IMR-90 (cell line): ENCODE measurements around the gene TBX10.
"Not testable (repeated sequence)": the region's sequence is repeated elsewhere in the genome, so short reads cannot be mapped to it uniquely, and the experiment has no call there.

Source experiments
- BHLHE40 ChIP-seq: fragments of 150-350 bp; IDR thresholded peaks from 2 replicates; pipeline ENCODE4 v1.6.1; 2016; ENCODE audit warnings: mild to moderate bottlenecking, low read depth, low read length
- CEBPB ChIP-seq: IDR thresholded peaks from 2 replicates; pipeline ENCODE4 v1.6.1; 2012; ENCODE audit warnings: low read depth, low read length, improper control_type of control experiment
- FOS ChIP-seq: fragments of 150-350 bp; IDR thresholded peaks from 2 replicates; pipeline ENCODE4 v1.6.1; 2016; ENCODE audit warnings: low read depth, low read length
- MAZ ChIP-seq: IDR thresholded peaks from 2 replicates; pipeline ENCODE4 v1.6.1; 2012; ENCODE audit warnings: low read depth, mild to moderate bottlenecking, low read length, improper control_type of control experiment, moderate library complexity, borderline replicate concordance
- MXI1 ChIP-seq: IDR thresholded peaks from 2 replicates; pipeline ENCODE4 v1.6.1; 2012; ENCODE audit warnings: low read depth, mild to moderate bottlenecking, low read length, moderate library complexity, borderline replicate concordance
- NFE2L2 ChIP-seq: fragments of 150-350 bp; IDR thresholded peaks from 2 replicates; pipeline ENCODE4 v1.6.1; 2016; ENCODE audit warnings: low read depth, mild to moderate bottlenecking, low read length
- POLR2A ChIP-seq: IDR thresholded peaks from 2 replicates; pipeline ENCODE4 v1.6.1; 2012; ENCODE audit warnings: mild to moderate bottlenecking, low read depth, low read length
- RAD21 ChIP-seq: IDR thresholded peaks from 2 replicates; pipeline ENCODE4 v1.6.1; 2012; ENCODE audit warnings: low read length, improper control_type of control experiment
- RCOR1 ChIP-seq: IDR thresholded peaks from 2 replicates; pipeline ENCODE4 v1.6.1; 2012; ENCODE audit warnings: mild to moderate bottlenecking, low read length, improper control_type of control experiment; ENCODE audit not compliant: insufficient replicate concordance
- RFX5 ChIP-seq: IDR thresholded peaks from 2 replicates; pipeline ENCODE4 v1.8.0; 2012; ENCODE audit warnings: low read depth, mild to moderate bottlenecking, low read length, moderate library complexity
- SMC3 ChIP-seq: fragments of 150-350 bp; IDR thresholded peaks from 2 replicates; pipeline ENCODE4 v1.6.1; 2016; ENCODE audit warnings: low read depth, mild to moderate bottlenecking, antibody characterized with exemption, low read length, moderate library complexity
- TF ChIP-seq, protein P1 (sequence below): conservative IDR thresholded peaks from 2 replicates; pipeline ENCODE4 v1.5.1; 2012; ENCODE audit warnings: mild to moderate bottlenecking, low read depth, low read length, improper control_type of control experiment
- TF ChIP-seq, protein P2 (sequence below): fragments of 150-350 bp; IDR thresholded peaks from 2 replicates; pipeline ENCODE4 v1.6.1; 2017; ENCODE audit warnings: mild to moderate bottlenecking, antibody characterized with exemption, low read length, low read depth

- TF ChIP-seq, protein P1, sequence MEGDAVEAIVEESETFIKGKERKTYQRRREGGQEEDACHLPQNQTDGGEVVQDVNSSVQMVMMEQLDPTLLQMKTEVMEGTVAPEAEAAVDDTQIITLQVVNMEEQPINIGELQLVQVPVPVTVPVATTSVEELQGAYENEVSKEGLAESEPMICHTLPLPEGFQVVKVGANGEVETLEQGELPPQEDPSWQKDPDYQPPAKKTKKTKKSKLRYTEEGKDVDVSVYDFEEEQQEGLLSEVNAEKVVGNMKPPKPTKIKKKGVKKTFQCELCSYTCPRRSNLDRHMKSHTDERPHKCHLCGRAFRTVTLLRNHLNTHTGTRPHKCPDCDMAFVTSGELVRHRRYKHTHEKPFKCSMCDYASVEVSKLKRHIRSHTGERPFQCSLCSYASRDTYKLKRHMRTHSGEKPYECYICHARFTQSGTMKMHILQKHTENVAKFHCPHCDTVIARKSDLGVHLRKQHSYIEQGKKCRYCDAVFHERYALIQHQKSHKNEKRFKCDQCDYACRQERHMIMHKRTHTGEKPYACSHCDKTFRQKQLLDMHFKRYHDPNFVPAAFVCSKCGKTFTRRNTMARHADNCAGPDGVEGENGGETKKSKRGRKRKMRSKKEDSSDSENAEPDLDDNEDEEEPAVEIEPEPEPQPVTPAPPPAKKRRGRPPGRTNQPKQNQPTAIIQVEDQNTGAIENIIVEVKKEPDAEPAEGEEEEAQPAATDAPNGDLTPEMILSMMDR: not testable (repeated sequence)
- TF ChIP-seq SMC3, RAD21, POLR2A, MXI1, RCOR1, BHLHE40, RFX5, CEBPB, FOS, MAZ, NFE2L2: not testable (repeated sequence)
- TF ChIP-seq, protein P2, sequence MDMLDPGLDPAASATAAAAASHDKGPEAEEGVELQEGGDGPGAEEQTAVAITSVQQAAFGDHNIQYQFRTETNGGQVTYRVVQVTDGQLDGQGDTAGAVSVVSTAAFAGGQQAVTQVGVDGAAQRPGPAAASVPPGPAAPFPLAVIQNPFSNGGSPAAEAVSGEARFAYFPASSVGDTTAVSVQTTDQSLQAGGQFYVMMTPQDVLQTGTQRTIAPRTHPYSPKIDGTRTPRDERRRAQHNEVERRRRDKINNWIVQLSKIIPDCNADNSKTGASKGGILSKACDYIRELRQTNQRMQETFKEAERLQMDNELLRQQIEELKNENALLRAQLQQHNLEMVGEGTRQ: not testable (repeated sequence)
Observed at GRCh38 chr11:67685641-67686332, 46.2 kb upstream of the TBX10 start.
